OCI-LY7 (cell line): ENCODE measurements around the gene METTL21C.

Experiments used
- EZH2phosphoT487 ChIP-seq: fragments of 200-600 bp; sonication (generic); IDR thresholded peaks from 2 replicates; pipeline ENCODE4 v1.6.1; 2018; ENCODE audit warnings: low read depth, borderline replicate concordance, mild to moderate bottlenecking, mixed run types, antibody characterized with exemption, low read length, moderate library complexity, mixed read lengths
- TF ChIP-seq, protein P1 (sequence below): fragments of 200-600 bp; sonication (generic); conservative IDR thresholded peaks from 2 replicates; pipeline ENCODE4 v1.5.1; 2014; ENCODE audit warnings: mild to moderate bottlenecking, antibody characterized with exemption, low read length, moderate library complexity, mixed read lengths

- TF ChIP-seq, protein P1, sequence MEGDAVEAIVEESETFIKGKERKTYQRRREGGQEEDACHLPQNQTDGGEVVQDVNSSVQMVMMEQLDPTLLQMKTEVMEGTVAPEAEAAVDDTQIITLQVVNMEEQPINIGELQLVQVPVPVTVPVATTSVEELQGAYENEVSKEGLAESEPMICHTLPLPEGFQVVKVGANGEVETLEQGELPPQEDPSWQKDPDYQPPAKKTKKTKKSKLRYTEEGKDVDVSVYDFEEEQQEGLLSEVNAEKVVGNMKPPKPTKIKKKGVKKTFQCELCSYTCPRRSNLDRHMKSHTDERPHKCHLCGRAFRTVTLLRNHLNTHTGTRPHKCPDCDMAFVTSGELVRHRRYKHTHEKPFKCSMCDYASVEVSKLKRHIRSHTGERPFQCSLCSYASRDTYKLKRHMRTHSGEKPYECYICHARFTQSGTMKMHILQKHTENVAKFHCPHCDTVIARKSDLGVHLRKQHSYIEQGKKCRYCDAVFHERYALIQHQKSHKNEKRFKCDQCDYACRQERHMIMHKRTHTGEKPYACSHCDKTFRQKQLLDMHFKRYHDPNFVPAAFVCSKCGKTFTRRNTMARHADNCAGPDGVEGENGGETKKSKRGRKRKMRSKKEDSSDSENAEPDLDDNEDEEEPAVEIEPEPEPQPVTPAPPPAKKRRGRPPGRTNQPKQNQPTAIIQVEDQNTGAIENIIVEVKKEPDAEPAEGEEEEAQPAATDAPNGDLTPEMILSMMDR, result no peak
- TF ChIP-seq EZH2phosphoT487, result no peak
Observed at GRCh38 chr13:102643656-102644055, 51.2 kb downstream of the METTL21C start.
